ENCODE data around the gene CAB39L. TPM values are rescaled to one million over a fixed set of nuclear protein-coding genes. Genes with fewer than 3 reads are reported as not detected.
"Not testable (repeated sequence)": the region's sequence is repeated elsewhere in the genome, so short reads cannot be mapped to it uniquely, and the experiment has no call there.

The CAB39L gene
- total RNA-seq, 2 experiments from 2014 or later: 4.0 to 4.3 TPM

GRCh38 chr13:49303533-49304252 is 140.2 kb downstream of the CAB39L start:
- H3K36me3 Mint-ChIP-seq: no peaks in the 10 kb centered on the region
- H3K4me1 Mint-ChIP-seq: peaks cover 4% of the 10 kb centered on the region
- H3K27me3 Mint-ChIP-seq: no peaks in the 10 kb centered on the region
- ATAC-seq (no peak), DNase-seq (no peak)
- CTCF ChIA-PET: no interaction called here
- H3K4me3 Mint-ChIP-seq: no peak overlapping the region
- no peak overlapping the region for H3K27ac Mint-ChIP-seq
- no peaks in the 10 kb centered on the region for H3K9me3 Mint-ChIP-seq (ENCODE audit: low read depth)

GRCh38 chr13:49302817-49303216 is 141.0 kb downstream of the CAB39L start:
- H3K4me1 Mint-ChIP-seq: peaks cover 4% of the 10 kb centered on the region
- CTCF ChIA-PET: interaction anchor here (0.9 to 2.3 kb wide), 3 partner anchors 20 to 306 kb away, joined by 4 to 7 read pairs (median 4); no protein-coding TSS in a partner anchor
- H3K9me3 Mint-ChIP-seq (ENCODE audit: low read depth): no peaks in the 10 kb centered on the region
- H3K27ac Mint-ChIP-seq: no peak overlapping the region
- H3K36me3 Mint-ChIP-seq: no peaks in the 10 kb centered on the region
- no peak overlapping the region for H3K4me3 Mint-ChIP-seq
- no peak for ATAC-seq
- DNase-seq: no peak
- no peaks in the 10 kb centered on the region for H3K27me3 Mint-ChIP-seq

GRCh38 chr13:49302222-49302621 is 141.6 kb downstream of the CAB39L start:
- DNase-seq (no peak), ATAC-seq (no peak)
- Mint-ChIP-seq H3K4me3 (no peak overlapping the region), H3K36me3 (no peaks in the 10 kb centered on the region), H3K4me1 (peaks cover 4% of the 10 kb centered on the region), H3K9me3 (ENCODE audit: low read depth) (no peaks in the 10 kb centered on the region), H3K27me3 (no peaks in the 10 kb centered on the region), H3K27ac (no peak overlapping the region)
- CTCF ChIA-PET: interaction anchor here (0.9 to 2.5 kb wide), 7 partner anchors 11 to 306 kb away, joined by 3 to 24 read pairs (median 4); no protein-coding TSS in a partner anchor

- CTCF ChIA-PET: interaction anchor here (0.6 to 2.5 kb wide), 16 partner anchors 9 to 519 kb away, joined by 3 to 24 read pairs (median 3); no protein-coding TSS in a partner anchor
- H3K27ac Mint-ChIP-seq: peak overlapping the region; percentile 88
These were observed 142.9 kb downstream of the CAB39L start for GRCh38 chr13:49300739-49301589.

GRCh38 chr13:49300276-49300675 is 143.6 kb downstream of the CAB39L start:
- no peak overlapping the region for H3K27ac Mint-ChIP-seq
- DNase-seq: no peak
- no peak overlapping the region for H3K4me3 Mint-ChIP-seq
- no peaks in the 10 kb centered on the region for H3K27me3 Mint-ChIP-seq
- ATAC-seq: no peak
- H3K4me1 Mint-ChIP-seq: peaks cover 4% of the 10 kb centered on the region
- H3K36me3 Mint-ChIP-seq: peaks cover 4% of the 10 kb centered on the region
- no peaks in the 10 kb centered on the region for H3K9me3 Mint-ChIP-seq (ENCODE audit: low read depth)
- CTCF ChIA-PET: interaction anchor here (0.6 to 2.5 kb wide), 9 partner anchors 8 to 308 kb away, joined by 3 to 24 read pairs (median 4); no protein-coding TSS in a partner anchor

More at GRCh38 chr13:49300739-49301589, 142.9 kb downstream of the CAB39L start:
- peak; percentile 82 for DNase-seq
- Mint-ChIP-seq H3K4me1 (peaks cover 4% of the 10 kb centered on the region), H3K9me3 (ENCODE audit: low read depth) (no peaks in the 10 kb centered on the region), H3K4me3 (peak overlapping the region; percentile 72), H3K27me3 (no peaks in the 10 kb centered on the region), H3K36me3 (no peaks in the 10 kb centered on the region)
- peak; percentile 97 for ATAC-seq

- CTCF ChIA-PET: interaction anchor here (1.0 to 1.3 kb wide), 2 partner anchors 17 to 308 kb away, joined by 3 to 5 read pairs; no protein-coding TSS in a partner anchor
- DNase-seq: no peak
- Mint-ChIP-seq H3K4me3 (no peak overlapping the region), H3K9me3 (ENCODE audit: low read depth) (no peaks in the 10 kb centered on the region), H3K27ac (no peak overlapping the region), H3K36me3 (peaks cover 6% of the 10 kb centered on the region), H3K4me1 (peaks cover 4% of the 10 kb centered on the region), H3K27me3 (no peaks in the 10 kb centered on the region)
- ATAC-seq: no peak
These were observed 144.8 kb downstream of the CAB39L start for GRCh38 chr13:49298903-49299605.

GRCh38 chr13:49298416-49298815 is 145.4 kb downstream of the CAB39L start:
- DNase-seq (no peak), ATAC-seq (no peak)
- CTCF ChIA-PET: interaction anchor here (1.0 to 1.3 kb wide), 2 partner anchors 17 to 308 kb away, joined by 3 to 5 read pairs; no protein-coding TSS in a partner anchor
- no peak overlapping the region for H3K27ac Mint-ChIP-seq
- no peaks in the 10 kb centered on the region for H3K27me3 Mint-ChIP-seq
- H3K36me3 Mint-ChIP-seq: peaks cover 6% of the 10 kb centered on the region
- H3K9me3 Mint-ChIP-seq (ENCODE audit: low read depth): no peaks in the 10 kb centered on the region
- peaks cover 4% of the 10 kb centered on the region for H3K4me1 Mint-ChIP-seq
- no peak overlapping the region for H3K4me3 Mint-ChIP-seq

- DNase-seq: no peak
- H3K9me3 Mint-ChIP-seq (ENCODE audit: low read depth): no peaks in the 10 kb centered on the region
- no peak for ATAC-seq
- CTCF ChIA-PET: interaction anchor here (1.0 to 1.2 kb wide), 2 partner anchors 57 to 310 kb away, joined by 3 read pairs; no protein-coding TSS in a partner anchor
- H3K36me3 Mint-ChIP-seq: peaks cover 8% of the 10 kb centered on the region
- peaks cover 14% of the 10 kb centered on the region for H3K4me1 Mint-ChIP-seq
- H3K27me3 Mint-ChIP-seq: no peaks in the 10 kb centered on the region
- H3K27ac Mint-ChIP-seq: no peak overlapping the region
- no peak overlapping the region for H3K4me3 Mint-ChIP-seq
These were observed 146.5 kb downstream of the CAB39L start for GRCh38 chr13:49297338-49297737.

- Mint-ChIP-seq H3K27ac (no peak overlapping the region), H3K36me3 (peaks cover 8% of the 10 kb centered on the region), H3K4me1 (peaks cover 16% of the 10 kb centered on the region), H3K27me3 (no peaks in the 10 kb centered on the region), H3K9me3 (ENCODE audit: low read depth) (no peaks in the 10 kb centered on the region), H3K4me3 (no peak overlapping the region)
- DNase-seq (no peak), ATAC-seq (no peak)
- CTCF ChIA-PET: interaction anchor here (1.0 to 3.4 kb wide), 3 partner anchors 15 to 310 kb away, joined by 3 to 18 read pairs (median 3); no protein-coding TSS in a partner anchor
These were observed 147.2 kb downstream of the CAB39L start for GRCh38 chr13:49296659-49297058.

GRCh38 chr13:49295244-49295643 is 148.6 kb downstream of the CAB39L start:
- Mint-ChIP-seq H3K36me3 (peaks cover 8% of the 10 kb centered on the region), H3K4me3 (no peak overlapping the region), H3K9me3 (ENCODE audit: low read depth) (no peaks in the 10 kb centered on the region), H3K27ac (no peak overlapping the region), H3K27me3 (no peaks in the 10 kb centered on the region), H3K4me1 (peaks cover 12% of the 10 kb centered on the region)
- no peak for ATAC-seq
- CTCF ChIA-PET: interaction anchor here (0.7 to 3.4 kb wide), 4 partner anchors 9 to 312 kb away, joined by 3 to 18 read pairs (median 4); partner anchors contain the start of gene CDADC1
- no peak for DNase-seq

GRCh38 chr13:49294723-49295122 is 149.1 kb downstream of the CAB39L start:
- CTCF ChIA-PET: interaction anchor here (0.7 to 3.4 kb wide), 3 partner anchors 13 to 312 kb away, joined by 3 to 18 read pairs (median 5); partner anchors contain the start of gene CDADC1
- H3K36me3 Mint-ChIP-seq; H3K27me3 Mint-ChIP-seq; H3K9me3 Mint-ChIP-seq (ENCODE audit: low read depth); H3K4me3 Mint-ChIP-seq; H3K27ac Mint-ChIP-seq; DNase-seq; ATAC-seq: not testable (repeated sequence)
- H3K4me1 Mint-ChIP-seq: peaks cover 12% of the 10 kb centered on the region

GRCh38 chr13:49292742-49293486 is 150.9 kb downstream of the CAB39L start:
- Mint-ChIP-seq H3K4me1 (peaks cover 12% of the 10 kb centered on the region), H3K9me3 (ENCODE audit: low read depth) (no peaks in the 10 kb centered on the region), H3K27ac (no peak overlapping the region), H3K4me3 (no peak overlapping the region), H3K27me3 (no peaks in the 10 kb centered on the region), H3K36me3 (peaks cover 11% of the 10 kb centered on the region)
- ATAC-seq: peak; percentile 51
- DNase-seq: peak; percentile 60
- CTCF ChIA-PET: interaction anchor here (1.7 kb wide), 1 partner anchor 12 kb away, joined by 6 read pairs; no protein-coding TSS in a partner anchor
